ENCODE results near the gene ATN1. TPM values are rescaled to one million over a fixed set of nuclear protein-coding genes. Genes with fewer than 3 reads are reported as not detected.

Gene ATN1
- total RNA-seq, 1 experiment from 2014 or later: 82.3 TPM

- Histone ChIP-seq H3K36me3 (ENCODE audit: control insufficient read depth, insufficient read depth, low read length) (no peaks in the 10 kb centered on the region; the same call in 1 of the 2 replicates), H3K4me1 (ENCODE audit: control insufficient read depth, insufficient read depth, low read length) (peaks cover 4% of the 10 kb centered on the region; the same call in 1 of the 2 replicates), H3K9me3 (ENCODE audit: control insufficient read depth, insufficient read depth, low read depth, low read length) (no peaks in the 10 kb centered on the region), H3K27me3 (ENCODE audit: control insufficient read depth, insufficient read depth, low read length) (no peaks in the 10 kb centered on the region), H3K4me3 (ENCODE audit: low read depth in 2 of 2, low read length in 2 of 2) (no peak overlapping the region), H3K27ac (ENCODE audit: low read length) (no peak overlapping the region)
- POLR2A ChIA-PET: no interaction called here
- TF ChIP-seq POLR2AphosphoS5 (IDR thresholded peaks at IDR 0.05; ENCODE audit: low read depth, low read length) (no peak), TCF7L2 (IDR thresholded peaks at IDR 0.05; ENCODE audit: low read depth, low read length) (no peak), SIN3A (IDR thresholded peaks at IDR 0.05; ENCODE audit: borderline replicate concordance, insufficient read depth, low read depth, low read length) (no peak), CTCF (IDR thresholded peaks at IDR 0.05) (no peak), REST (IDR thresholded peaks at IDR 0.05; ENCODE audit: insufficient read depth in 1 of 2, low read depth in 2 of 2, low read length in 1 of 2) (no peak)
- CTCF ChIA-PET: no interaction called here
- in situ Hi-C loops (cut with HindIII; ENCODE audit: low pct_unique_long_range_greater_than_20kb, low sequenced_read_pairs) (no loop called here), intact Hi-C loops (cut with micrococcal nuclease; ENCODE audit: unreplicated experiment) (no loop called here)
- no peak for DNase-seq (ENCODE audit: low read depth, low spot score)
- TSS peak; percentile 52 for BruUV-seq (replicated peaks)
- ATAC-seq: no peak
Measured at GRCh38 chr12:6916426-6917200, 11.1 kb upstream of the ATN1 start.

GRCh38 chr12:6917491-6918231, 10.1 kb upstream of the ATN1 start:
- no peak for DNase-seq (ENCODE audit: low read depth, low spot score)
- intact Hi-C loops (cut with micrococcal nuclease; ENCODE audit: unreplicated experiment) (no loop called here), in situ Hi-C loops (cut with HindIII; ENCODE audit: low pct_unique_long_range_greater_than_20kb, low sequenced_read_pairs) (no loop called here)
- BruUV-seq (replicated peaks): no TSS peak
- Histone ChIP-seq H3K4me1 (ENCODE audit: control insufficient read depth, insufficient read depth, low read length) (peaks cover 4% of the 10 kb centered on the region; the same call in 1 of the 2 replicates), H3K27me3 (ENCODE audit: control insufficient read depth, insufficient read depth, low read length) (no peaks in the 10 kb centered on the region), H3K9me3 (ENCODE audit: control insufficient read depth, insufficient read depth, low read depth, low read length) (no peaks in the 10 kb centered on the region), H3K36me3 (ENCODE audit: control insufficient read depth, insufficient read depth, low read length) (no peaks in the 10 kb centered on the region; the same call in 1 of the 2 replicates), H3K4me3 (ENCODE audit: low read depth in 2 of 2, low read length in 2 of 2) (no peak overlapping the region), H3K27ac (ENCODE audit: low read length) (no peak overlapping the region)
- CTCF ChIA-PET: no interaction called here
- POLR2A ChIA-PET: no interaction called here
- TF ChIP-seq SIN3A (IDR thresholded peaks at IDR 0.05; ENCODE audit: borderline replicate concordance, insufficient read depth, low read depth, low read length): no peak
- no peak for TF ChIP-seq TCF7L2 (IDR thresholded peaks at IDR 0.05; ENCODE audit: low read depth, low read length)
- no peak for TF ChIP-seq CTCF (IDR thresholded peaks at IDR 0.05)
- ATAC-seq: no peak

All from Panc1 (cell line).